ENCODE measurements around the gene ADGRD1.

- TF ChIP-seq, protein P1, sequence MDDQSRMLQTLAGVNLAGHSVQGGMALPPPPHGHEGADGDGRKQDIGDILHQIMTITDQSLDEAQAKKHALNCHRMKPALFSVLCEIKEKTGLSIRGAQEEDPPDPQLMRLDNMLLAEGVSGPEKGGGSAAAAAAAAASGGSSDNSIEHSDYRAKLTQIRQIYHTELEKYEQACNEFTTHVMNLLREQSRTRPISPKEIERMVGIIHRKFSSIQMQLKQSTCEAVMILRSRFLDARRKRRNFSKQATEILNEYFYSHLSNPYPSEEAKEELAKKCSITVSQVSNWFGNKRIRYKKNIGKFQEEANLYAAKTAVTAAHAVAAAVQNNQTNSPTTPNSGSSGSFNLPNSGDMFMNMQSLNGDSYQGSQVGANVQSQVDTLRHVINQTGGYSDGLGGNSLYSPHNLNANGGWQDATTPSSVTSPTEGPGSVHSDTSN (IDR thresholded peaks at IDR 0.05) = no peak
- no peak for TF ChIP-seq EZH2phosphoT487 (IDR thresholded peaks at IDR 0.05; ENCODE audit: borderline replicate concordance, low read depth)
- TF ChIP-seq, protein P2, sequence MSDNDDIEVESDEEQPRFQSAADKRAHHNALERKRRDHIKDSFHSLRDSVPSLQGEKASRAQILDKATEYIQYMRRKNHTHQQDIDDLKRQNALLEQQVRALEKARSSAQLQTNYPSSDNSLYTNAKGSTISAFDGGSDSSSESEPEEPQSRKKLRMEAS (IDR thresholded peaks at IDR 0.05; ENCODE audit: low read depth) = no peak
- no peak for TF ChIP-seq JUND (IDR thresholded peaks at IDR 0.05)
- TF ChIP-seq TAF1 (IDR thresholded peaks at IDR 0.05; ENCODE audit: borderline replicate concordance, low read depth, low read length) = no peak
- no peak for TF ChIP-seq RFX5 (IDR thresholded peaks at IDR 0.05; ENCODE audit: low read length)
- TF ChIP-seq POLR2AphosphoS5 (IDR thresholded peaks at IDR 0.05; ENCODE audit: low read depth, low read length) = no peak
- TF ChIP-seq, protein P3, sequence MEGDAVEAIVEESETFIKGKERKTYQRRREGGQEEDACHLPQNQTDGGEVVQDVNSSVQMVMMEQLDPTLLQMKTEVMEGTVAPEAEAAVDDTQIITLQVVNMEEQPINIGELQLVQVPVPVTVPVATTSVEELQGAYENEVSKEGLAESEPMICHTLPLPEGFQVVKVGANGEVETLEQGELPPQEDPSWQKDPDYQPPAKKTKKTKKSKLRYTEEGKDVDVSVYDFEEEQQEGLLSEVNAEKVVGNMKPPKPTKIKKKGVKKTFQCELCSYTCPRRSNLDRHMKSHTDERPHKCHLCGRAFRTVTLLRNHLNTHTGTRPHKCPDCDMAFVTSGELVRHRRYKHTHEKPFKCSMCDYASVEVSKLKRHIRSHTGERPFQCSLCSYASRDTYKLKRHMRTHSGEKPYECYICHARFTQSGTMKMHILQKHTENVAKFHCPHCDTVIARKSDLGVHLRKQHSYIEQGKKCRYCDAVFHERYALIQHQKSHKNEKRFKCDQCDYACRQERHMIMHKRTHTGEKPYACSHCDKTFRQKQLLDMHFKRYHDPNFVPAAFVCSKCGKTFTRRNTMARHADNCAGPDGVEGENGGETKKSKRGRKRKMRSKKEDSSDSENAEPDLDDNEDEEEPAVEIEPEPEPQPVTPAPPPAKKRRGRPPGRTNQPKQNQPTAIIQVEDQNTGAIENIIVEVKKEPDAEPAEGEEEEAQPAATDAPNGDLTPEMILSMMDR (IDR thresholded peaks at IDR 0.05) = no peak
- no peak for TF ChIP-seq NFIC (IDR thresholded peaks at IDR 0.05; ENCODE audit: borderline replicate concordance)
- TF ChIP-seq SIN3A (IDR thresholded peaks at IDR 0.05; ENCODE audit: borderline replicate concordance, low read depth, low read length) = no peak
- TF ChIP-seq MEF2A (IDR thresholded peaks at IDR 0.05; ENCODE audit: borderline replicate concordance, low read depth) = no peak
Observed at GRCh38 chr12:131188131-131189050, 234.7 kb downstream of the ADGRD1 start.

Measured in SK-N-SH (cell line).